IPS-11a (cell line): Measurements from ENCODE around the gene DGKH.

Experiments
- H3K4me3 ChIP-seq: one replicate; pipeline ENCODE4 v1.5.1; 2013; ENCODE audit warnings: low read depth, low read length, control low read depth

DGKH gene

DNA sequence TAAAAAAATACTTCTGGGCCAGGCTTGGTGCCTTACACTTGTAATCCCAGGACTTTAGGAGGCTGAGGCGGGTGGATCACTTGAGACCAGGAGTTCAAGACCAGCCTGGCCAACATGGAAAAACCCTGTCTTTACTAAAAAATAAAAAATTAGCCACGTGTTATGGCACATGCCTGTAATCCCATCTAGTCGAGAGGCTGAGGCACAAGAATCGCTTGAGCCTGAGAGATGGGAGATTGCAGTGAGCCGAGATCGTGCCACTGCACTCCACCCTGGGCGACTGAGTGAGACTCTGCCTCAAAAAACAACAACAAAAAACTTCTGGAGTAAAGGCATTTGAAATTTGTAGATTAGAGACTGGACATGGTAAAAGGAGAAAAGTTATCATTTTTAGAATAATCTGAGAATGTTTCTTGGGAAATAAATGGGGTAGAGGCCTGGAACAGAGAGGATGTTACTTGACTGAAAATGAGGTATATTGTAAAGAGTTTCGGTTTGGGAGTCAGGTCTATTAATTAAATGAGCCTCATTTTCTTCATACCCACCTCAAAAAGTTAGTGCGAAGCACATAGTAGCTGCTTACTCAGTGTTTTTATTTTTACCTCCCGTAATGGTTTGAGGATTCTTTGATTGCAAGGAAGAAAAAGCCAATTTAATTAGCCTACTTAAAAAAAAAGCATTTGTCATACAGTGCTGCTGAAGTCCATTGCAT lies 226.1 kb downstream of the DGKH start:
- no peak overlapping the region for H3K4me3 ChIP-seq

DNA sequence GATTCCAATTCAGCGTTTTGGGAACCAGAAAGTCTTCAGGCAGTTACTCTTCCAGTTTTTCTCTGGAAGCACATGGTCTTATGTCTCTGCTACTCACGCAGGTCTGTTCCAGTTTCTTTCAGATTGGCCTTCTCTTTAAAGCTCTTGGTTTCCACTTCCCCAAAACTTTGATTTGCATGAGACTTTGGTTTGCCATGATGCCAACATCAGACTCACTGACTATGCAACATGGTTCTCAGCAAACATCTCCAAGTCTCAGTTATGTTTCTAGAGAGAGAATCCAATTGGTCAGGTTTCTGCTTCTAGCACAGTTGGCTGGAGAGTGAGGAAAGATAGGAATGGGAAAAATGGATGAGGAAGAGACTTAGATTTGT lies 226.6 kb downstream of the DGKH start:
- no peak overlapping the region for H3K4me3 ChIP-seq

DNA sequence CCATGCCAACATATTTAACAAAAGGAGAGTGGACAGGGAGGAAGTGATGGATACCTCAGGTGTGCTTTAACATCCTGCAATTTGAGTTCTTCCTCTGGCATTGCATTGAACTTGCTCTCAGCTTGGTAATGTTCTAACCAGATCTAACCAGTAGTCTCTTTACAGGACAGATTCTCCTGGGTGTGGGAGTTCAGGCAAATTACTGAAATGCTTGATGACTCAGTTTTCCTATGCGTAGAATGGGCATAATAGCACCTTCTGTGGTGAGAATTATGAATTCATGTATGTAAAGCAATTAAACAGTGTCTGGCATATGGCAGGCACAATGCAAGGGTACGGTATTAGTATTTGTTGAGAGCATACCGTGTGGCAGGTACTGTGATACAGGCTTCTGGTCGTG lies 227.1 kb downstream of the DGKH start:
- no peak overlapping the region for H3K4me3 ChIP-seq

DNA sequence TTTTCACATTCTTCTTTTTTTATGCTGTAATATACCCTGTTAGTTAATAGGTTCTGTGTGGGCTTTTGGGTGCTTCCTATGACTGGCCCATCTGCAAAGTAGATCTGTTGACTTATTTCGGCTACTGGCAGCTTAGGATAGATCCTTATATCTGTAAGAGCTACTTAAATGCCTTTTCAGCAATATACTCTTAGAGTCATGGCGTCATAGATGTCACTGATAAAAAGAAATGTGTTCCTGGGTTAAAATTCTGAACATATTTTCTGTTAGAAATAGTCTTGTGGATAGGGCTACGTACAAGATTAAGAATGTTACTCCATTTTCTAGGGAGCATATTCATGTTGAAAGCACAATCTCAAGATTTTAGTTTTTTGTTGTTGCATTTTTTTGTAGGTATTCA lies 228.2 kb downstream of the DGKH start:
- H3K4me3 ChIP-seq = no peak overlapping the region

DNA sequence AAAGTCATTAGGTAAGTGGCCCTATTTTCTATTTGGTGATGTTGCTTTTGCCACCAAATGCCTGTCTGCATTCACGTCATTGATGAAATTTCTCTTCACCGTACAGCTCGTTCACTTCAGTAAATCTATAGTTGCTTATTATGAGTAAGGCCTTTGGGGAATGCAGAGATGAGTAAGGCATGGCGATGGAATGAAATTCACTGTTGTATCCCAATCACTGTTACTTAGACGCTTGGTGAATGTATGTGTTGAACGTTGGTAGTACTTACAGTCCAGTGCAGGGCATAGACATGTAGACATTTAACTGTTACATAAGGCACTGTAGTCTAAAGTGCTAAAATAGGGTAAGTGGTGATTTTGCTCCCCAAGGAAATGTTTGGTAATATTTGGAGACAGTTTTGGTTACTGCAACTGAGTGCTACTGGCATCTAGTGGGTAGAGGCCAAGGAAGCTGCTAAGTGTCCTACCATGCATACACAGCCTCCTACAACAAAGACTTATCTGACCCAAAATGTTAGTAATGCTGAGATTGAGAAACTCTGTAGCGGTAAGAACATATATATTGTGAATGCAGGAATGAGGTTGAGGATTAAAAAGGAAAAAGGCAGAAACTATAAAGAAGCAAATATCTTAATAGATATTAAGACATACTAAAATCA lies 229.3 kb downstream of the DGKH start:
- no peak overlapping the region for H3K4me3 ChIP-seq

DNA sequence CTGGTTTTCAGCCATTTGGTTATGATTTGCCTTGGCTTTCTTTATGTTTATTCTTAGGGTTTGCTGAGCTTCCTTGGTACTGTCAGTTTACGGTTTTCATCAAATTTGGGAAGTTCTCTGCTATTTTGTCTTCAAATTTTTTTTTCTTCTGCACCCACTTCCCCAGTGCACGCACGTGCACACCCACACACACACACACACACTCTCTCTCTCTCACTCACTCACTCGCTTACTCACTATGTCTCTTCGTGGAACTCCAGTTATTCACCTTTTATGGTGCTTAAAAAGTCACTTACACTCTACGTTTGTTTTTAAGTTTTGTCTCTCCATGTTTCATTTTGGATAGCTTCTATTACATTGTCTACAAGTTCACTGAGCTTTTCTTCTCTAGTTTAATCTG lies 230.6 kb downstream of the DGKH start:
- H3K4me3 ChIP-seq = no peak overlapping the region

DNA sequence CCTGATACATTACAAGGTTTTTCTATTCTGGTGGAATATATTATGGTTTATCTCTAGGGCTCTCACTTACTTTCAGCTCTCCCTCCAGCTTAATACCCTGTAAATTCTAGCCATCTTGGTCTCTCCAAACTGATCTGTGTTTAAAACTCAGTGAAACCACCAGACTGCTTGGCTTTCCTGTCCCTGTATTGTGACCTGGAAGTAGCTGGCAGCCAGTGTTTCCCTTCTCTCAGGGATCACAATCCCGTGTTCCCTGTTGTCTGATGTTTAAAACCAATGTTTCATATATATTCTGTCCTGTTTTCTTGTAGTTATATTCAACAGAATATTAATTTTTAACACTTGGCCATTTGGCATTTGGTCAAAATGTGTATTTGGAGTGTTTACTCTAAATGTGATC lies 231.5 kb downstream of the DGKH start:
- no peak overlapping the region for H3K4me3 ChIP-seq

DNA sequence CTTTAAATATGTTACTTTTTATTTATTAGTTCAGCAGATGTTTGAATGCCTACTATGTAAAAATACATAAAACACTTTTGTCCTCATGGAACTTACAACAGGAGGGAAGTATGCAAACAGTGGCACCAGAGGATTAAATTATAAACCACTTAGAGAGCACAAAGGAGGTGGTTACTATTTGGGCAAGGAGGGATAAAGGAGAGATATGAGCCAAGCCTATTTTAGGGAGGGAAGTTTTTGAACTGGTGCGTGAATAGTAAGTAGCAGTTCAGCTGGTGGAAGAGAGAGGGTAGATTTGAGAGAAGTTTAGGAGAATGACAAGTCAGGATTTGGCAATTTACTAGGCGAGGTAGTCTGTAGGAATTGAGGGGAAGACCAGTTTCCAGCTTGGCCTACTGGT lies 232.1 kb downstream of the DGKH start:
- no peak overlapping the region for H3K4me3 ChIP-seq

DNA sequence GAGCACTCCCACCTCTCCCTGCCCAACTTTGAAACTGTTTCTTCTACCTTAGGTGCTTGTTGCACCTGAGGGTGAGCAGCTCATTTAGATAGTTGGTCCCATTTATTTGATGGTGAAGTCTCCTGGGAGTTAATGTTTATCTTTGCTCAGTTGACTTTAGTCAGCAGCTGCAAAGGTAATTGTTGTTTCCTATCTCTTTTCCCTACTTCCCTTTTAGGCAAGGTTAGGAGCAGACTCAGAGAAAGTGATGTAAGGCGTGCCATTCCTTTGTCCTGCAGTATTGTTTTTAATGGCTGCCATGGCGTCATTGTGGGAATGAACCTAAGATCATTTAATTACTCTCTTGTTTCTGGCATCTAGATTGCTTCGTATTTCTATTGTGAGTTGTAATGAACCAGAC lies 235.1 kb downstream of the DGKH start:
- no peak overlapping the region for H3K4me3 ChIP-seq

DNA sequence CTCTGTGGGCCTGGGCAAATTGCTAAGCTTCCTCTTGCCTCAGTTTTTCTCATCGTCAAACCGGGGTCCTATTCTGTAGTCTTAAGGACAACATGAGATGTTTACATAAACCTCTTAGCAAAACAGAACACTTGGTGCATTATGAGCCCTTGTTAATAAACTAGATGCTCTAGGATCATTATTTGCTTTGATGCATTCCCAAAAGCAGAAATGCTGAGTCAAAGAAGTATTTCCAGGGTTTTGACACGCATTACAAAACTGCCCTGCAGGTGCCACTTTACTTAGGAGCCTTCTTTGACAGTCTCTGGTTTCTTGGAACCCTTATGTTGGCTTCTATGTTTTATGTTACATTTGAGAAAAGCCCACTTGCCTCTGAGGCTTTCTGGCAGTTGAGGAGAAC lies 235.6 kb downstream of the DGKH start:
- no peak overlapping the region for H3K4me3 ChIP-seq
